ENCODE measurements around the gene ITGA11.

ITGA11 gene

GRCh38 chr15:68385671-68386586 is 46.0 kb downstream of the ITGA11 start:
- H3K27me3 ChIP-seq (ENCODE audit: insufficient read depth, insufficient read length): peaks cover 15% of the 10 kb centered on the region
- peaks cover 2% of the 10 kb centered on the region for H3K36me3 ChIP-seq (ENCODE audit: insufficient read depth, insufficient read length, low read length)
- no peak for DNase-seq (ENCODE audit: low read depth, low spot score)
- TF ChIP-seq ZNF274 (IDR thresholded peaks at IDR 0.05; ENCODE audit: low read depth, low read length): no peak
- no peak for TF ChIP-seq SUZ12 (IDR thresholded peaks at IDR 0.05; ENCODE audit: extremely low read depth, insufficient read depth, insufficient read length)
- TF ChIP-seq YY1 (IDR thresholded peaks at IDR 0.05; ENCODE audit: insufficient read depth, insufficient read length): no peak
- H3K9me3 ChIP-seq (ENCODE audit: insufficient read depth, low read length): no peaks in the 10 kb centered on the region
- H3K4me3 ChIP-seq (ENCODE audit: insufficient read length, low read depth): no peak overlapping the region
- H3K9ac ChIP-seq (ENCODE audit: insufficient read length, low read depth): no peak overlapping the region
- no peaks in the 10 kb centered on the region for H3K4me1 ChIP-seq (ENCODE audit: insufficient read depth, insufficient read length)

- H3K4me1 ChIP-seq (ENCODE audit: insufficient read depth, insufficient read length): no peaks in the 10 kb centered on the region
- DNase-seq (ENCODE audit: low read depth, low spot score): no peak
- H3K4me3 ChIP-seq (ENCODE audit: insufficient read length, low read depth): no peak overlapping the region
- H3K9me3 ChIP-seq (ENCODE audit: insufficient read depth, low read length): no peaks in the 10 kb centered on the region
- H3K27me3 ChIP-seq (ENCODE audit: insufficient read depth, insufficient read length): peaks cover 15% of the 10 kb centered on the region
- H3K36me3 ChIP-seq (ENCODE audit: insufficient read depth, insufficient read length, low read length): peaks cover 6% of the 10 kb centered on the region
- no peak overlapping the region for H3K9ac ChIP-seq (ENCODE audit: insufficient read length, low read depth)
- TF ChIP-seq YY1 (IDR thresholded peaks at IDR 0.05; ENCODE audit: insufficient read depth, insufficient read length) (no peak), SUZ12 (IDR thresholded peaks at IDR 0.05; ENCODE audit: extremely low read depth, insufficient read depth, insufficient read length) (no peak), ZNF274 (IDR thresholded peaks at IDR 0.05; ENCODE audit: low read depth, low read length) (no peak)
Observed at GRCh38 chr15:68385240-68385561, 46.8 kb downstream of the ITGA11 start.

- Histone ChIP-seq H3K9me3 (ENCODE audit: insufficient read depth, low read length) (no peaks in the 10 kb centered on the region), H3K36me3 (ENCODE audit: insufficient read depth, insufficient read length, low read length) (peaks cover 6% of the 10 kb centered on the region), H3K9ac (ENCODE audit: insufficient read length, low read depth) (no peak overlapping the region), H3K27me3 (ENCODE audit: insufficient read depth, insufficient read length) (peaks cover 15% of the 10 kb centered on the region), H3K4me3 (ENCODE audit: insufficient read length, low read depth) (no peak overlapping the region), H3K4me1 (ENCODE audit: insufficient read depth, insufficient read length) (no peaks in the 10 kb centered on the region)
- TF ChIP-seq YY1 (IDR thresholded peaks at IDR 0.05; ENCODE audit: insufficient read depth, insufficient read length): no peak
- no peak for TF ChIP-seq ZNF274 (IDR thresholded peaks at IDR 0.05; ENCODE audit: low read depth, low read length)
- no peak for TF ChIP-seq SUZ12 (IDR thresholded peaks at IDR 0.05; ENCODE audit: extremely low read depth, insufficient read depth, insufficient read length)
- no peak for DNase-seq (ENCODE audit: low read depth, low spot score)
Observed at GRCh38 chr15:68384451-68385239, 47.3 kb downstream of the ITGA11 start.

GRCh38 chr15:68383161-68384074 is 48.5 kb downstream of the ITGA11 start:
- TF ChIP-seq YY1 (IDR thresholded peaks at IDR 0.05; ENCODE audit: insufficient read depth, insufficient read length): no peak
- no peak for TF ChIP-seq SUZ12 (IDR thresholded peaks at IDR 0.05; ENCODE audit: extremely low read depth, insufficient read depth, insufficient read length)
- no peak for TF ChIP-seq ZNF274 (IDR thresholded peaks at IDR 0.05; ENCODE audit: low read depth, low read length)
- Histone ChIP-seq H3K9me3 (ENCODE audit: insufficient read depth, low read length) (no peaks in the 10 kb centered on the region), H3K36me3 (ENCODE audit: insufficient read depth, insufficient read length, low read length) (peaks cover 8% of the 10 kb centered on the region), H3K4me3 (ENCODE audit: insufficient read length, low read depth) (no peak overlapping the region), H3K9ac (ENCODE audit: insufficient read length, low read depth) (no peak overlapping the region), H3K27me3 (ENCODE audit: insufficient read depth, insufficient read length) (peaks cover 12% of the 10 kb centered on the region), H3K4me1 (ENCODE audit: insufficient read depth, insufficient read length) (no peaks in the 10 kb centered on the region)
- DNase-seq (ENCODE audit: low read depth, low spot score): peak; percentile 48

GRCh38 chr15:68382286-68383007 is 49.5 kb downstream of the ITGA11 start:
- peaks cover 5% of the 10 kb centered on the region for H3K27me3 ChIP-seq (ENCODE audit: insufficient read depth, insufficient read length)
- no peak overlapping the region for H3K4me3 ChIP-seq (ENCODE audit: insufficient read length, low read depth)
- no peak overlapping the region for H3K9ac ChIP-seq (ENCODE audit: insufficient read length, low read depth)
- peaks cover 8% of the 10 kb centered on the region for H3K36me3 ChIP-seq (ENCODE audit: insufficient read depth, insufficient read length, low read length)
- H3K9me3 ChIP-seq (ENCODE audit: insufficient read depth, low read length): no peaks in the 10 kb centered on the region
- H3K4me1 ChIP-seq (ENCODE audit: insufficient read depth, insufficient read length): no peaks in the 10 kb centered on the region
- TF ChIP-seq ZNF274 (IDR thresholded peaks at IDR 0.05; ENCODE audit: low read depth, low read length): no peak
- TF ChIP-seq YY1 (IDR thresholded peaks at IDR 0.05; ENCODE audit: insufficient read depth, insufficient read length): no peak
- no peak for TF ChIP-seq SUZ12 (IDR thresholded peaks at IDR 0.05; ENCODE audit: extremely low read depth, insufficient read depth, insufficient read length)
- DNase-seq (ENCODE audit: low read depth, low spot score): no peak

- no peaks in the 10 kb centered on the region for H3K27me3 ChIP-seq (ENCODE audit: insufficient read depth, insufficient read length)
- H3K4me3 ChIP-seq (ENCODE audit: insufficient read length, low read depth): no peak overlapping the region
- no peak overlapping the region for H3K9ac ChIP-seq (ENCODE audit: insufficient read length, low read depth)
- peaks cover 8% of the 10 kb centered on the region for H3K36me3 ChIP-seq (ENCODE audit: insufficient read depth, insufficient read length, low read length)
- TF ChIP-seq ZNF274 (IDR thresholded peaks at IDR 0.05; ENCODE audit: low read depth, low read length) (no peak), SUZ12 (IDR thresholded peaks at IDR 0.05; ENCODE audit: extremely low read depth, insufficient read depth, insufficient read length) (no peak), YY1 (IDR thresholded peaks at IDR 0.05; ENCODE audit: insufficient read depth, insufficient read length) (no peak)
- H3K9me3 ChIP-seq (ENCODE audit: insufficient read depth, low read length): no peaks in the 10 kb centered on the region
- no peak for DNase-seq (ENCODE audit: low read depth, low spot score)
- peaks cover 2% of the 10 kb centered on the region for H3K4me1 ChIP-seq (ENCODE audit: insufficient read depth, insufficient read length)
Observed at GRCh38 chr15:68380456-68380855, 51.5 kb downstream of the ITGA11 start.
